ENCODE measurements around the gene EIF5. TPM values are rescaled to one million over a fixed set of nuclear protein-coding genes. Genes with fewer than 3 reads are reported as not detected.

The EIF5 gene
- total and polyA plus RNA-seq, 2 experiments from 2014 or later, result 151 to 331 TPM

DNA sequence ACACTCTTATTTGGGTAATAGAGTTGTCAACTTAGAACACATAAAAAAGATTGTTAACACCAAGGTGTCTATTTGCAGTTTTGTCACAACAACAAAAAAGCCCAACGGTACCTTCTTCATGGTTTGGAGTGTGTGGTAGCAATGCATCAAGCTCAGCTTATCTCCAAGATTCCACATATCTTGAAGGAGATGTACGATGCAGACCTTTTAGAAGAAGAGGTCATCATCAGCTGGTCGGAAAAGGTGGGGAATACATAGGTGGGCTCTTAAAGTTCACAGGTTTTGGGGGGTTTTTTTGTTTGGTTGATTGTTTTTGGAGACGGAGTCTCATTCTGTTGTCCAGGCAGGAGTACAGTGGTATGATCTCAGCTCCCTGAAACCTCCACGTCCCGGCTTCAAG is 5.5 kb downstream of the EIF5 start:
- Histone ChIP-seq H3K4me3 (no peak overlapping the region), H3K27me3 (no peaks in the 10 kb centered on the region), H3K27ac (no peak overlapping the region), H3K4me1 (ENCODE audit: insufficient read depth) (peaks cover 9% of the 10 kb centered on the region), H4K20me1 (ENCODE audit: insufficient read depth, poor library complexity, severe bottlenecking) (peaks cover 97% of the 10 kb centered on the region), H3K79me2 (peaks cover 59% of the 10 kb centered on the region), H3K9me3 (ENCODE audit: low read depth) (no peaks in the 10 kb centered on the region), H3K4me2 (no peak overlapping the region), H3K9me2 (replicated peaks; ENCODE audit: insufficient read depth) (no peaks in the 10 kb centered on the region), H3K36me3 (replicated peaks; ENCODE audit: insufficient read depth, low read depth) (peaks cover 22% of the 10 kb centered on the region), H2AFZ (no peak overlapping the region)
- DNase-seq (ENCODE audit: low spot score), result no peak
- TF ChIP-seq, protein P1, sequence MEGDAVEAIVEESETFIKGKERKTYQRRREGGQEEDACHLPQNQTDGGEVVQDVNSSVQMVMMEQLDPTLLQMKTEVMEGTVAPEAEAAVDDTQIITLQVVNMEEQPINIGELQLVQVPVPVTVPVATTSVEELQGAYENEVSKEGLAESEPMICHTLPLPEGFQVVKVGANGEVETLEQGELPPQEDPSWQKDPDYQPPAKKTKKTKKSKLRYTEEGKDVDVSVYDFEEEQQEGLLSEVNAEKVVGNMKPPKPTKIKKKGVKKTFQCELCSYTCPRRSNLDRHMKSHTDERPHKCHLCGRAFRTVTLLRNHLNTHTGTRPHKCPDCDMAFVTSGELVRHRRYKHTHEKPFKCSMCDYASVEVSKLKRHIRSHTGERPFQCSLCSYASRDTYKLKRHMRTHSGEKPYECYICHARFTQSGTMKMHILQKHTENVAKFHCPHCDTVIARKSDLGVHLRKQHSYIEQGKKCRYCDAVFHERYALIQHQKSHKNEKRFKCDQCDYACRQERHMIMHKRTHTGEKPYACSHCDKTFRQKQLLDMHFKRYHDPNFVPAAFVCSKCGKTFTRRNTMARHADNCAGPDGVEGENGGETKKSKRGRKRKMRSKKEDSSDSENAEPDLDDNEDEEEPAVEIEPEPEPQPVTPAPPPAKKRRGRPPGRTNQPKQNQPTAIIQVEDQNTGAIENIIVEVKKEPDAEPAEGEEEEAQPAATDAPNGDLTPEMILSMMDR (IDR thresholded peaks at IDR 0.05; ENCODE audit: poor library complexity), result no peak
- TF ChIP-seq EZH2 (IDR thresholded peaks at IDR 0.05; ENCODE audit: borderline replicate concordance), result no peak
- no peak for TF ChIP-seq EZH2phosphoT487 (IDR thresholded peaks at IDR 0.05; ENCODE audit: low read depth, severe bottlenecking, unreplicated experiment)
- WGBS (ENCODE audit: low lambda C conversion rate, missing lambda C conversion rate), result 94% methylated on average over 6 of the region's 6 CpGs

- H3K4me2 ChIP-seq, result no peak overlapping the region
- WGBS (ENCODE audit: low lambda C conversion rate, missing lambda C conversion rate), result 95% methylated on average over 6 of the region's 6 CpGs
- H3K9me2 ChIP-seq (replicated peaks; ENCODE audit: insufficient read depth), result no peaks in the 10 kb centered on the region
- H3K27ac ChIP-seq, result no peak overlapping the region
- H3K36me3 ChIP-seq (replicated peaks; ENCODE audit: insufficient read depth, low read depth), result peaks cover 22% of the 10 kb centered on the region
- H2AFZ ChIP-seq, result no peak overlapping the region
- peaks cover 7% of the 10 kb centered on the region for H3K4me1 ChIP-seq (ENCODE audit: insufficient read depth)
- no peaks in the 10 kb centered on the region for H3K9me3 ChIP-seq (ENCODE audit: low read depth)
- peaks cover 48% of the 10 kb centered on the region for H3K79me2 ChIP-seq
- DNase-seq (ENCODE audit: low spot score), result no peak
- no peaks in the 10 kb centered on the region for H3K27me3 ChIP-seq
- H3K4me3 ChIP-seq, result no peak overlapping the region
- no peak for TF ChIP-seq EZH2 (IDR thresholded peaks at IDR 0.05; ENCODE audit: borderline replicate concordance)
- no peak for TF ChIP-seq EZH2phosphoT487 (IDR thresholded peaks at IDR 0.05; ENCODE audit: low read depth, severe bottlenecking, unreplicated experiment)
- TF ChIP-seq, protein P1 (IDR thresholded peaks at IDR 0.05; ENCODE audit: poor library complexity), result no peak
- H4K20me1 ChIP-seq (ENCODE audit: insufficient read depth, poor library complexity, severe bottlenecking), result peaks cover 87% of the 10 kb centered on the region
Observed at GRCh38 chr14:103340480-103341212, 6.6 kb downstream of the EIF5 start.

DNA sequence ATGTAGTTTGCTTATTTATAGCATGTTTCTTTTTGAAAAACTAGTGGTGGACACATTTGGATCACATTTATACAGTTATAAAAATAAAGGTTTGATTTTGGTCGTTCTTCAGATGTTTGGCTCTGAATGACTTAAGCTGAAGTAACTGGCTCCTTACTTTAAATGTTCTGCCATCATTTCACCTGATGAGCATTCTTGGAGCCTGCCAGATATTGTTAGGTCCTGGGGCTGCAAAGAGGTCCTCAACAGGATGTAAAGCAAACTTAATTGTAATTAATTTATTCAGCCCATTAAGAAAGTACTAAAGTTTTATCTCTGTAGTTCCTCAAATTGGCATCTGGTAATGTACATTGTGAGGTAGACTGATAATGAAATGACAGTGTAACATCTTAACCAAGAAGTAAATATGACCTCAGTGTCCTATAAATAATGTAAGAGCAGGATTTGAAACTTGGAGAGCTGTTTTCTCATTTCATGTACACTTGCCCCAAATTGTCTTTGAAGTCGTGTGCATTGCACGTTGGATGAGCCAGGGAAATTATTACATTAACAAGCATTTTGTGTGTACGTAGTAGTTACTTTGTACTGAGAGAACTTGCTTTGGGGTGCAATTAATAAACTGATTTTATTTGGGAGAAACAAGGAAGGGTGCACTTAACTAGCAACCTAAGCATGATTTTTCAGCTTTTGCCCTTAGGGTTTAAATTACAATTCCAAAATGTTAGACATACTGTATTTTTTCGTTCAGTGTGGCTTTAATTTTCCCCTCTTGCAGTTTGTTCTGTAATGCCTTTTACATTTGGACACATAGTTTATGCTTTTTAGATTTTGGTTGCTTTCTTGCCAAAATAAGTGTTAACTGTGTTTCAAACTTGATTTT is 7.5 kb downstream of the EIF5 start:
- Histone ChIP-seq H3K27ac (no peak overlapping the region), H3K9me3 (ENCODE audit: low read depth) (no peaks in the 10 kb centered on the region), H3K36me3 (replicated peaks; ENCODE audit: insufficient read depth, low read depth) (peaks cover 22% of the 10 kb centered on the region), H3K27me3 (no peaks in the 10 kb centered on the region), H4K20me1 (ENCODE audit: insufficient read depth, poor library complexity, severe bottlenecking) (peaks cover 78% of the 10 kb centered on the region), H3K4me3 (no peak overlapping the region), H2AFZ (no peak overlapping the region), H3K4me1 (ENCODE audit: insufficient read depth) (no peaks in the 10 kb centered on the region), H3K4me2 (no peak overlapping the region), H3K9me2 (replicated peaks; ENCODE audit: insufficient read depth) (no peaks in the 10 kb centered on the region), H3K79me2 (peaks cover 40% of the 10 kb centered on the region)
- TF ChIP-seq EZH2phosphoT487 (IDR thresholded peaks at IDR 0.05; ENCODE audit: low read depth, severe bottlenecking, unreplicated experiment) (no peak), EZH2 (IDR thresholded peaks at IDR 0.05; ENCODE audit: borderline replicate concordance) (no peak)
- TF ChIP-seq, protein P1 (IDR thresholded peaks at IDR 0.05; ENCODE audit: poor library complexity), result no peak
- DNase-seq (ENCODE audit: low spot score), result no peak
- WGBS (ENCODE audit: low lambda C conversion rate, missing lambda C conversion rate), result 93% methylated on average over 5 of the region's 5 CpGs

All from hepatocyte (in vitro differentiated cells).